ENCODE results near the gene PNLIPRP3. TPM values are rescaled to one million over a fixed set of nuclear protein-coding genes. Genes with fewer than 3 reads are reported as not detected.

Gene PNLIPRP3
- not detected in 2 replicates for total RNA-seq
- not detected in 2 replicates for polyA plus RNA-seq
- polyA plus RNA-seq (2011; cell fraction: cytosol; rRNA removed) = not detected in 2 replicates
- polyA plus RNA-seq (2011; cell fraction: nucleus; rRNA removed) = not detected in 2 replicates
- polyA plus RNA-seq (2012) = not detected in 2 replicates
- polyA minus RNA-seq = not detected in 2 replicates
- not detected for polyA minus RNA-seq (2011; cell fraction: cytosol; rRNA and poly(A)+ RNA removed)
- not detected in 2 replicates for polyA minus RNA-seq (2011; cell fraction: nucleus; rRNA and poly(A)+ RNA removed)
- percentile 11 among the genes with signal in this experiment for Bru-seq, nascent RNA
- percentile 20 among the genes with signal in this experiment for BruChase-seq, experiment 1, labeled RNA remaining after a 6-hour chase
- percentile 17 among the genes with signal in this experiment for BruChase-seq, experiment 2, labeled RNA remaining after a 2-hour chase
- long read RNA-seq = 0 reads

DNA sequence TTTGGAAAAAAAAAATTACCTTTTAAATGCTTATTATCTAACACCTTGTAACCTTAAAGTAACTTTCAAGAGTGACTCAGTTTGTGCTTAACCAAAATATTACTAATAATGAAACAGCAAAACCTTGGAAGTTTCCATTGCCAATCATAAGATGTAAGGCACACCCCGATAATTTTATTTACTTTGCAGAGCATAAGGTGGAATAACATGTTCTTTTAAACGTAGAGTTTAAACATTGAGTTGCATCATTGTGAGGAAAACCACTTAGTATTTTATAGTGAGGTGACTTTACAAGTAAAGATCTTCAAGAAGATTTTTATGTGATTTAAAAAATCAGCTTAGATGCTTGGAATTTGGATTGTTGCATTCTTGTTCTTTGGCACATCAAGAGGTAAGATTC, at the start of gene PNLIPRP3:
Gene PNLIPRP3, plus strand, starts transcription at position 177 of the 400 bp plus-strand sequence. Its CDS starts 166 bp downstream, at position 343.
- Histone ChIP-seq H3K27me3 (ENCODE audit: control insufficient read depth in 2 of 2, insufficient read depth in 2 of 2, low read length in 2 of 2) (no peaks in the 10 kb centered on the region), H3K79me2 (ENCODE audit: control insufficient read depth, insufficient read depth, low read length) (no peaks in the 10 kb centered on the region), H3K9me3 (replicated peaks; ENCODE audit: control insufficient read depth, insufficient read depth, low read length) (no peaks in the 10 kb centered on the region), H3K4me1 (ENCODE audit: control insufficient read depth, extremely low read depth, insufficient read depth, low read length) (no peaks in the 10 kb centered on the region), H3K4me2 (ENCODE audit: insufficient read depth, low read length) (no peak within 1 kb of the TSS), H3K9ac (replicated peaks; ENCODE audit: extremely low read depth, insufficient read depth, low read length) (no peak within 1 kb of the TSS), H2AFZ (ENCODE audit: low read depth, low read length) (no peak within 1 kb of the TSS), H3K36me3 (ENCODE audit: control insufficient read depth in 2 of 2, extremely low read depth in 1 of 2, insufficient read depth in 2 of 2, low read length in 2 of 2) (no peaks in the 10 kb centered on the region), H3K9me1 (replicated peaks; ENCODE audit: control insufficient read depth, extremely low read depth, insufficient read depth, low read length) (no peaks in the 10 kb centered on the region), H3K4me3 (replicated peaks in 1 of 3; ENCODE audit: insufficient read depth in 1 of 3, low read depth in 1 of 3, low read length in 3 of 3) (no peak within 1 kb of the TSS), H4K20me1 (replicated peaks; ENCODE audit: control insufficient read depth, extremely low read depth, insufficient read depth, low read length) (no peaks in the 10 kb centered on the region), H3K27ac (ENCODE audit: insufficient read depth, low read depth, low read length) (no peak within 1 kb of the TSS)
- no TSS peak for BruUV-seq (replicated peaks)
- intact Hi-C loops (cut with micrococcal nuclease) = no loop called here
- POLR2A ChIA-PET = no interaction called here
- FAIRE-seq (no peak), DNase-seq (ENCODE audit: low read depth, low spot score) (no peak)
- TF ChIP-seq, protein P1, sequence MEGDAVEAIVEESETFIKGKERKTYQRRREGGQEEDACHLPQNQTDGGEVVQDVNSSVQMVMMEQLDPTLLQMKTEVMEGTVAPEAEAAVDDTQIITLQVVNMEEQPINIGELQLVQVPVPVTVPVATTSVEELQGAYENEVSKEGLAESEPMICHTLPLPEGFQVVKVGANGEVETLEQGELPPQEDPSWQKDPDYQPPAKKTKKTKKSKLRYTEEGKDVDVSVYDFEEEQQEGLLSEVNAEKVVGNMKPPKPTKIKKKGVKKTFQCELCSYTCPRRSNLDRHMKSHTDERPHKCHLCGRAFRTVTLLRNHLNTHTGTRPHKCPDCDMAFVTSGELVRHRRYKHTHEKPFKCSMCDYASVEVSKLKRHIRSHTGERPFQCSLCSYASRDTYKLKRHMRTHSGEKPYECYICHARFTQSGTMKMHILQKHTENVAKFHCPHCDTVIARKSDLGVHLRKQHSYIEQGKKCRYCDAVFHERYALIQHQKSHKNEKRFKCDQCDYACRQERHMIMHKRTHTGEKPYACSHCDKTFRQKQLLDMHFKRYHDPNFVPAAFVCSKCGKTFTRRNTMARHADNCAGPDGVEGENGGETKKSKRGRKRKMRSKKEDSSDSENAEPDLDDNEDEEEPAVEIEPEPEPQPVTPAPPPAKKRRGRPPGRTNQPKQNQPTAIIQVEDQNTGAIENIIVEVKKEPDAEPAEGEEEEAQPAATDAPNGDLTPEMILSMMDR (IDR thresholded peaks at IDR 0.05; ENCODE audit: extremely low read depth in 1 of 2, insufficient read depth in 1 of 2, low read depth in 1 of 2, low read length in 2 of 2) = no peak
- TF ChIP-seq, protein P2, sequence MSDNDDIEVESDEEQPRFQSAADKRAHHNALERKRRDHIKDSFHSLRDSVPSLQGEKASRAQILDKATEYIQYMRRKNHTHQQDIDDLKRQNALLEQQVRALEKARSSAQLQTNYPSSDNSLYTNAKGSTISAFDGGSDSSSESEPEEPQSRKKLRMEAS (IDR thresholded peaks at IDR 0.05; ENCODE audit: insufficient read depth, insufficient read length) = no peak
- dilution Hi-C loops (cut with MboI; ENCODE audit: extremely low pct_ligation_motif_present, low sequenced_read_pairs) = no loop called here
- CTCF ChIA-PET = no interaction called here

DNA sequence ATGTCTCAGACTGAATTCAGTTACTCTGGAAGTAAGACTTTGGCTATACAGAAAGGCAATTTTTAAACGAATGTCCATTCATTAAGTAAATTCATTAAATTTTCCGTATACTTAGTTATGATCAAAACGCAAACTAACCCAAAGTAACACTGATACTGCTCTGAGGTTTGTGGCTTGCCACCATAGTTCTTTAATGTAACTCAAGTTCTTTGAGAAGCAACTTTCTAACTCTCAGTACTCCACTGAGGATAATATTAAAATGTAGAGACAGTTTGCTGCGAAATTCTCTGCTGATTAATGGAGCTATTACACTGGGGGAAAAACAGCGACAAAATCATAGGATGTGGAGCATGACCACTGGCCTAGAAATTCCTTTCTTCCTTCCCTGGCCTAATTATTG, 45.4 kb upstream of the PNLIPRP3 start:
- intact Hi-C loops (cut with micrococcal nuclease) = no loop called here
- Histone ChIP-seq H3K79me2 (ENCODE audit: control insufficient read depth, insufficient read depth, low read length) (no peaks in the 10 kb centered on the region), H3K9me1 (replicated peaks; ENCODE audit: control insufficient read depth, extremely low read depth, insufficient read depth, low read length) (no peaks in the 10 kb centered on the region), H3K36me3 (ENCODE audit: control insufficient read depth in 2 of 2, extremely low read depth in 1 of 2, insufficient read depth in 2 of 2, low read length in 2 of 2) (no peaks in the 10 kb centered on the region), H3K4me1 (ENCODE audit: control insufficient read depth, extremely low read depth, insufficient read depth, low read length) (no peaks in the 10 kb centered on the region), H3K27ac (ENCODE audit: insufficient read depth, low read depth, low read length) (no peak overlapping the region), H3K4me2 (ENCODE audit: insufficient read depth, low read length) (no peak overlapping the region), H4K20me1 (replicated peaks; ENCODE audit: control insufficient read depth, extremely low read depth, insufficient read depth, low read length) (no peaks in the 10 kb centered on the region), H2AFZ (ENCODE audit: low read depth, low read length) (no peak overlapping the region), H3K4me3 (replicated peaks in 1 of 3; ENCODE audit: insufficient read depth in 1 of 3, low read depth in 1 of 3, low read length in 3 of 3) (no peak overlapping the region), H3K9ac (replicated peaks; ENCODE audit: extremely low read depth, insufficient read depth, low read length) (no peak overlapping the region), H3K9me3 (replicated peaks; ENCODE audit: control insufficient read depth, insufficient read depth, low read length) (no peaks in the 10 kb centered on the region), H3K27me3 (ENCODE audit: control insufficient read depth in 2 of 2, insufficient read depth in 2 of 2, low read length in 2 of 2) (no peaks in the 10 kb centered on the region)
- FAIRE-seq (no peak), DNase-seq (ENCODE audit: low read depth, low spot score) (no peak)
- ChIA-PET CTCF (interaction anchor here (1.3 kb wide), 1 partner anchor 1029 kb away, joined by 5 read pairs; no protein-coding TSS in a partner anchor), POLR2A (no interaction called here)
- no TSS peak for BruUV-seq (replicated peaks)
- TF ChIP-seq, protein P2 (IDR thresholded peaks at IDR 0.05; ENCODE audit: insufficient read depth, insufficient read length) = no peak
- TF ChIP-seq POLR2A (IDR thresholded peaks at IDR 0.05; ENCODE audit: low read depth, low read length) (no peak), GATA2 (IDR thresholded peaks at IDR 0.05; ENCODE audit: insufficient read depth, insufficient read length, low read depth, low read length) (no peak), JUN (IDR thresholded peaks at IDR 0.05; ENCODE audit: borderline replicate concordance, insufficient read depth, insufficient read length, low read depth) (no peak), FOS (IDR thresholded peaks at IDR 0.05; ENCODE audit: borderline replicate concordance, insufficient read depth, low read length) (no peak), MYC (IDR thresholded peaks at IDR 0.05; ENCODE audit: low read depth, low read length) (no peak), POLR2AphosphoS5 (IDR thresholded peaks at IDR 0.05; ENCODE audit: insufficient read depth, low read depth, low read length) (no peak), EZH2 (IDR thresholded peaks at IDR 0.05; ENCODE audit: borderline replicate concordance, low read depth, low read length, severe bottlenecking) (no peak)
- TF ChIP-seq, protein P1 (IDR thresholded peaks at IDR 0.05; ENCODE audit: extremely low read depth in 1 of 2, insufficient read depth in 1 of 2, low read depth in 1 of 2, low read length in 2 of 2) = no peak
- dilution Hi-C loops (cut with MboI; ENCODE audit: extremely low pct_ligation_motif_present, low sequenced_read_pairs) = no loop called here

Data from endothelial cell of umbilical vein (primary cell).